ENCODE data around the gene ANK3. TPM values are rescaled to one million over a fixed set of nuclear protein-coding genes. Genes with fewer than 3 reads are reported as not detected.
"Not testable (repeated sequence)": the region's sequence is repeated elsewhere in the genome, so short reads cannot be mapped to it uniquely, and the experiment has no call there.

The ANK3 gene
- total RNA-seq, 2 donors from 2014 or later = 56.2 to 78.2 TPM

DNA sequence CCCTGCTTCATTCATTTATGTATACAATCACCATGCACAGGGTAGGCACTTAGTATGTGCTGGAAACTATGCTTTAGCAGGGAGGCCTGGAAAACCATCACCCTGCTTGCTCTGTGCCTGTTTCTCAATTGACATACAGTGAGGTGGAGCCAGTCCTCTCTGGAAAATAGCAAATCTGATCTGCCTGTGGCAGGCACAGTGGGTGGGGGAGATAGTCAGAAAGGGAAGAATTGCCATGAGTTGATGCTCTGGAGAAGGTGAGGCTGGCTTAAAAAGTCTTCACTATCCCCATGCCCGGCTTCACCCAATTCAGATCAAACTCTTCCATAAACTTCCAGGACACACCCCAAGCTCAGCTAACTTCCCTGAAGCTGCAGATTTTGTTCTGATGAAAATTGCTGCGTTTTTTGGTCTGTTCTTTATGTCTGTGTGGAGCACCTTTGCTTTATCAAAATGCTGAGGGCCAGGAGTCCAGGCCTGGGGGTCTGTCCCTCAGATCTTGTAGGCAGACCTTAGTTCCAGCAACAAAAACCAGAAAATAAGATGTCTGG is 84.8 kb downstream of the ANK3 start:
- Mint-ChIP-seq H3K27me3 (no peaks in the 10 kb centered on the region), H3K4me3 (no peak overlapping the region), H3K27ac (no peak overlapping the region), H3K9me3 (no peaks in the 10 kb centered on the region), H3K36me3 (ENCODE audit: low read depth) (no peaks in the 10 kb centered on the region), H3K4me1 (peaks cover 6% of the 10 kb centered on the region)
- ATAC-seq (replicated peaks) = no peak

DNA sequence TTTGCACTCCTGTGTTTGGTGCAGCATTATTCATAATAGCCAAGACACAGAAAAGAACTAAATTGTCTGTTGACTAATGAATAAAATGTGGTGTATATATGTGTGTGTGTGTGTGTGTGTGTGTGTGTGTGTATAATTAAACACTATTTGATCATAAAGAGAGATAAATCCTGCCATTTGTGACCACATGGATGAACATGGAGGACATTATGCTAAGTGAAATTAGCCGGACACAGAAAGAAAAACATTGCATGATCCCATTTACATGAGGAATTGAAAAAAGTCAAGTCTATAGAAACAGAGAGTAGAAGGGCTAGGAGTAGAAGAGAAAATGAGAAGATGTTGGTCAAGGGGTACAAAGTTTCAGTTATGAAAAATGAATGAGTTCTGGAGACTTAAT is 85.9 kb downstream of the ANK3 start:
- ATAC-seq (replicated peaks) = no peak
- H3K4me3 Mint-ChIP-seq = no peak overlapping the region
- peaks cover 6% of the 10 kb centered on the region for H3K4me1 Mint-ChIP-seq
- no peaks in the 10 kb centered on the region for H3K36me3 Mint-ChIP-seq (ENCODE audit: low read depth)
- no peak overlapping the region for H3K27ac Mint-ChIP-seq
- no peaks in the 10 kb centered on the region for H3K27me3 Mint-ChIP-seq
- H3K9me3 Mint-ChIP-seq = no peaks in the 10 kb centered on the region

DNA sequence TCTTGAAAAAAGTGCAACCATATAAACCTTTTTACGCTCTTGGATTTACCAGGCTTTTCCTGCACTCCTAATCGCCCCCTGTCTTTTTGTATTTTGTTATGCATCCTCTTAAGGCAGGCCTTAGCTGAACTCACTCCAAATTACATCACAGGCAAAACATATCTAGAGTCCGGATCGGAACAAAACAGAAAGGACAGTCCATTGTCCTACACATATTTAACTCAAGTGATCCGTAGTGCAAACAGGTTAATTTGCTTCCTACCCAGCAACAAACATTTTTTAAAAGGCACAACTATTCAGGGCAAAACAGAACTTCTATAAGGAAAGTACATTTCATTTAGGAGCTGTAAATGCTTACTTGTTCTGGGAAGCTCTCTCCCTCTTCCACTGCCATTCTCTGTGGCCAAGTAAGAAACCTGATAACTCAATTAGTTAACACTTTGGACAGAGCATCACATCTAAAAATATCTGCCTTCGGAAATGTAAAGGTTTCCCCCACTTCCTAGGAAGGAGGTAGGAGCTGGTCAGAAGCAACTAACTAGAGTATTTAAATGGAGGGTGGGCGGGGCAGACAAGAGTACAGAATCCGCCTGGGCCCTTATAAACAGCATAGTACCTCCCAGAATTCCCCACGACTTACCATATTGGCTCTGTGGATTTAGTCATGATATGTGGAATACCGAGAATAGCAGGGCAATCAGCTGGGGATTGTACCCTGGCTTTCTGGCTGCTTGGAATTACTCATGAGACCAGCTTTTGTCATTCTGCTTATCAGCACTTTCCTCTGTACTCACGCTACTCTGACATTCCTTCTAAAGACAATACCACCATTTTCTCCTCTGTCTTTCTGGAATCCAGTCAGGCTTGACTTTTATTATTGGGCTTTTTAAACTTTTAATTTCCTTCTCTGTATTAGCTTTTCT is 89.5 kb downstream of the ANK3 start:
- Mint-ChIP-seq H3K36me3 (ENCODE audit: low read depth) (no peaks in the 10 kb centered on the region), H3K27ac (no peak overlapping the region), H3K9me3 (no peaks in the 10 kb centered on the region), H3K4me1 (peaks cover 6% of the 10 kb centered on the region), H3K4me3 (no peak overlapping the region), H3K27me3 (no peaks in the 10 kb centered on the region)
- ATAC-seq (replicated peaks) = no peak

DNA sequence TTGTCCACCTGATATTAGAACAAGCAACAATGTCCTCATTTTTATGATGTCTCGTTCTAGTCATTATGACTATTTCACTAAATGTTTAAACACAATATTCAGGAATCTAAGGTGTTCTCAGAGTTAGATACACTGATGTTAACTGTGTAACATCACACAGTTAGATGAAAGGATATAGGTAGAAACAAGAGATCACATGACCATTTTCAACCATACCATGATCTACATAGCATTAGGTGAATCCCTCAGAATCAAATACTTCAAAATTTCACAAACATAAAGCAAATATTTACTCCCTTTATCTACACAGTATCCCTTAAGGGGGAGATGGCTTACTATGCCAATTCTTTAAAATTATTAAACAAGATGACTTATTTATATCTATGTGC is 90.3 kb downstream of the ANK3 start:
- H3K4me1 Mint-ChIP-seq = peaks cover 6% of the 10 kb centered on the region
- H3K27me3 Mint-ChIP-seq = no peaks in the 10 kb centered on the region
- no peak overlapping the region for H3K27ac Mint-ChIP-seq
- ATAC-seq (replicated peaks) = no peak
- no peak overlapping the region for H3K4me3 Mint-ChIP-seq
- no peaks in the 10 kb centered on the region for H3K36me3 Mint-ChIP-seq (ENCODE audit: low read depth)
- no peaks in the 10 kb centered on the region for H3K9me3 Mint-ChIP-seq

- no peaks in the 10 kb centered on the region for H3K9me3 Mint-ChIP-seq
- ATAC-seq (replicated peaks) = no peak
- H3K27me3 Mint-ChIP-seq = no peaks in the 10 kb centered on the region
- peaks cover 1% of the 10 kb centered on the region for H3K4me1 Mint-ChIP-seq
- no peak overlapping the region for H3K27ac Mint-ChIP-seq
- H3K4me3 Mint-ChIP-seq = no peak overlapping the region
- no peaks in the 10 kb centered on the region for H3K36me3 Mint-ChIP-seq (ENCODE audit: low read depth)
Measured at GRCh38 chr10:60298408-60299389, 91.0 kb downstream of the ANK3 start.

GRCh38 chr10:60296073-60296472 is 93.6 kb downstream of the ANK3 start:
- ATAC-seq (replicated peaks) = no peak
- Mint-ChIP-seq H3K9me3 (no peaks in the 10 kb centered on the region), H3K4me3 (no peak overlapping the region), H3K36me3 (ENCODE audit: low read depth) (no peaks in the 10 kb centered on the region), H3K4me1 (no peaks in the 10 kb centered on the region), H3K27me3 (no peaks in the 10 kb centered on the region), H3K27ac (no peak overlapping the region)

- Mint-ChIP-seq H3K27me3 (no peaks in the 10 kb centered on the region), H3K27ac (no peak overlapping the region), H3K4me3 (no peak overlapping the region), H3K36me3 (ENCODE audit: low read depth) (no peaks in the 10 kb centered on the region), H3K4me1 (no peaks in the 10 kb centered on the region), H3K9me3 (no peaks in the 10 kb centered on the region)
- no peak for ATAC-seq (replicated peaks)
Measured at GRCh38 chr10:60295028-60295937, 94.4 kb downstream of the ANK3 start.

DNA sequence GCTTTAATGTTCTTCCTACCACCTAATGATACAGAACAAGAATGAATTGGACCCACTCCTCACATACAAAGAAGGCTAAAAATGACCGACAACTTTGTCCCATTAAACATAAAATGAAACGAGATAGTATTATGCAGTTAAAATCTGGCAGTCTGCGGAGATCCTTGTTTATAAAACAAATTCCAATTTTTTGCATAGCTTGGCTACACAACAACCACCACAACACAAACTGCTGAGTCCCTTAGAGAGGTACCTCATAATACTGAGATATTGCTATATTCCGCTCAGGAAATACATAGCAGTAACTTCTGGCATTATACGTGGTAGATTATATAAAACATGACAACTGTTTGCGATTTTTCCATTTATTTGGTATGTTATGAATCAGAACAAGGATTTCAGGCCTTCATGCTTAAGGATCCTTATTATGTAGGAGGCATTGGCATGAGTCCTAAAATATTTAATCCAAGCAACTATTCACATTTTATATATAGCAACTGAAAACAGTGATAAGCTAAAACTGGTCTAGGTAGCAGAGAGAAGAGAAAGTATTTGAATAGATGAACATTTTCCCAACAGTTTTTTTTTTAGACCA is 96.0 kb downstream of the ANK3 start:
- no peak overlapping the region for H3K27ac Mint-ChIP-seq
- no peaks in the 10 kb centered on the region for H3K9me3 Mint-ChIP-seq
- ATAC-seq (replicated peaks) = no peak
- no peaks in the 10 kb centered on the region for H3K36me3 Mint-ChIP-seq (ENCODE audit: low read depth)
- H3K27me3 Mint-ChIP-seq = no peaks in the 10 kb centered on the region
- no peaks in the 10 kb centered on the region for H3K4me1 Mint-ChIP-seq
- no peak overlapping the region for H3K4me3 Mint-ChIP-seq

GRCh38 chr10:60292998-60293397 is 96.7 kb downstream of the ANK3 start:
- Mint-ChIP-seq H3K36me3 (ENCODE audit: low read depth) (no peaks in the 10 kb centered on the region), H3K27ac (no peak overlapping the region), H3K4me1 (peaks cover 4% of the 10 kb centered on the region), H3K9me3 (no peaks in the 10 kb centered on the region), H3K27me3 (no peaks in the 10 kb centered on the region), H3K4me3 (no peak overlapping the region)
- ATAC-seq (replicated peaks) = no peak

GRCh38 chr10:60292536-60292935 is 97.1 kb downstream of the ANK3 start:
- H3K4me3 Mint-ChIP-seq; H3K27me3 Mint-ChIP-seq; H3K9me3 Mint-ChIP-seq; H3K36me3 Mint-ChIP-seq (ENCODE audit: low read depth); H3K4me1 Mint-ChIP-seq; H3K27ac Mint-ChIP-seq; ATAC-seq (replicated peaks): not testable (repeated sequence)

- no peak for ATAC-seq (replicated peaks)
- H3K27ac Mint-ChIP-seq = no peak overlapping the region
- H3K36me3 Mint-ChIP-seq (ENCODE audit: low read depth) = no peaks in the 10 kb centered on the region
- H3K4me1 Mint-ChIP-seq = peaks cover 6% of the 10 kb centered on the region
- H3K27me3 Mint-ChIP-seq = no peaks in the 10 kb centered on the region
- no peak overlapping the region for H3K4me3 Mint-ChIP-seq
- no peaks in the 10 kb centered on the region for H3K9me3 Mint-ChIP-seq
Measured at GRCh38 chr10:60291344-60291930, 98.2 kb downstream of the ANK3 start.

- no peaks in the 10 kb centered on the region for H3K27me3 Mint-ChIP-seq
Measured at GRCh38 chr10:60290558-60290957, 99.1 kb downstream of the ANK3 start.

DNA sequence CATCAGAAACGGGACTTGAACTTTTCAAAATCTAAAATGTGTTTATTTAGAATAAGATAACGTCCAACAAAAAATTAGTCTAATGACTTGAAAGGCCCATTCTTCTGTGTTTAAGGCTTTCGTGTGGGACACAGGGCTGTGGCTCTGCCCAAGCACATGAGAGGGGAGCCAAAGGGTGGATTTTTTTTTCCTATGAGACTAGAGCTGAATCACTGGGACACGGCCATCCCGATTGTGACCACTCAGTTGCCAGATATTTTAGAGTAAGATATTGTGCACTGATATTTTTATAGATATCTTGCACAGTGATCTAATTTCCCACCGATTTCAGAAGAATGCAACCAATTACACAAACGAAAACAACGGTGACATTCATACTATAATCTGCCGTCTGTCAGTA is 99.9 kb downstream of the ANK3 start:
- Mint-ChIP-seq H3K27ac (no peak overlapping the region), H3K36me3 (ENCODE audit: low read depth) (no peaks in the 10 kb centered on the region), H3K27me3 (no peaks in the 10 kb centered on the region), H3K4me1 (peaks cover 6% of the 10 kb centered on the region), H3K9me3 (no peaks in the 10 kb centered on the region), H3K4me3 (no peak overlapping the region)
- no peak for ATAC-seq (replicated peaks)

More at GRCh38 chr10:60290558-60290957, 99.1 kb downstream of the ANK3 start:
- Mint-ChIP-seq H3K4me3 (no peak overlapping the region), H3K27ac (no peak overlapping the region), H3K9me3 (no peaks in the 10 kb centered on the region), H3K36me3 (ENCODE audit: low read depth) (no peaks in the 10 kb centered on the region), H3K4me1 (peaks cover 6% of the 10 kb centered on the region)
- no peak for ATAC-seq (replicated peaks)
